ENCODE measurements around the gene RAI14.
"Not testable (repeated sequence)": the region's sequence is repeated elsewhere in the genome, so short reads cannot be mapped to it uniquely, and the experiment has no call there.

RAI14 gene

DNA sequence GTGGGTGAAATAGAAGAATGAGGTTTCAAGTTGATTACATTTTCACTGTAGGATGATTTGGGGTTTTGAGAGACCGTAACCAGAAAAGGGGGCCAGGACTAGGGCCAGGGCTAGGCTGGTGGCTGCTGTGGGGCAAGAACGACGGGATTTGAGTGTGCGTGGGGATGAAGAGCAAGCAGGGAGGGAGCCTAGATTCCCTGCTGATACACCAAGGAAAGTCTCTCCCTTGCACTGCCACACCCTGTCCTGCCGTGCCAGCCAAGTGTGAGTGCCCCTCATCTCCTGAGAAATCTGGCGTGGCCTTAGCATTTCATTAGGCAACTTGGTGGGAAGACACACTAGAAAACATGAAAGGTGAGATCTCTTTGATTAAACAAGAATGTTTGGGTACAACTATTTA lies 42.6 kb downstream of the RAI14 start:
- DNase-seq (ENCODE audit: low read depth in 2 of 2), result no peak

DNA sequence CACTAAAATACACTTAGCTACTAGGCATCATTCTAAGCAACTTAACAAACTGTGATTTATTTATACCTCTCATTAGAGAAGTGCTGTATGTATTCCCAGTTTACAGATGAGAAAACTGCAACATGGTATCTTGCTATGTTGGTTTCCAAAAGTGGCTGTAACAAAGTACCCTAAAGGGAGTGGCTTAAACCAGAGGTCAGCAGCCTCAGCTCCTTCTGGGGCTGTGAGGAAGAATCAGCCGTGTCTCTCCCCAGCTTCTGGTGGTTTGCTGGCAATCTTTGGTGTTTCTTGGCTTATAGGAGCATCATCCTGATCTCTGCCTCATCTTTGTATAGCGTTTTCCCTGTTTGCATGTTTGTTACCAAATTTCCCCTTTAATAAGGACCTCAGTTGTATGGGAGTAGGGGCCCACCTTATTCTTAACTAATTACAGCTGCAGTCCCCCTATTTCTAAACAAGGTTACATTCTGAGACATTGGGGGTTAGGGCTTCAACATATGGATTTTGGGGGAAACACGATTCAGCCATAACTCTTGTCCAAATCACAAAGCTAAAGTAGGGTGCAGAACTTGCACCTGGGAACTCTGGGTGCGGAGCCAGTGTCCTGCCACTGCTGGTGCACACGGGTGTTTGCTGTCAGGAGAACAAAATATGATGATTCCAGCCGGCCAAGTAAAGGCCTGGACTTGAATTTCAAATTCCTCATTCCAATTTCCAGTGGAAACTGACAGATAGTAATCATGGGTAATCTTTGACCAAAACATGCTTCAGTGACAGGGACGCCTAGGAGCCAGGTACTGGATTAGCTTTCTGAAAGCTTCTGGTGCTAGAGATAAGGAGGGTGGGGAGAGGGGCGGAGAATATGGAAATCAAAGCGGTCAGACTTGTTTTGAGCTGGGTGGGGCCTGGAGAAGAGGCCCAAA lies 43.3 kb downstream of the RAI14 start:
- no peak for DNase-seq (ENCODE audit: low read depth in 2 of 2)

DNA sequence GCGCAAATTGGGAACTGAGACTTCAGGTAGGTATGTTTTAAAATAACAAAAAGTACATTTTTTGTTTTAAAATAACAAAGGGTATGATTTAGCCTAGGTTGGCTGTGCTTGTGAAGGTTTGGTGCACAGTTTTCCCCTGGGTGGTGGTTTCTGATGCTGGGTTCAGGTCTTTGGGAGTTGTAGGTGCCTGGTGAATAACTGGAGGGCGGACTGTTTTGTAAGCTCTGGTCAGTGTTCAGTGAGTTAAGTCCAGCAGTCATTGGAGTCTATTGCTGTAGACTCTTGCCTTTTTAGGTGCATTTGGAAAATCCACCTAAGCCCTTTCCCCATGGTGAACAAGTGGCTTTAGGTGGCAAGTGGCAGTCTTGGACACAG lies 43.9 kb downstream of the RAI14 start:
- DNase-seq (ENCODE audit: low read depth in 2 of 2), result no peak

DNA sequence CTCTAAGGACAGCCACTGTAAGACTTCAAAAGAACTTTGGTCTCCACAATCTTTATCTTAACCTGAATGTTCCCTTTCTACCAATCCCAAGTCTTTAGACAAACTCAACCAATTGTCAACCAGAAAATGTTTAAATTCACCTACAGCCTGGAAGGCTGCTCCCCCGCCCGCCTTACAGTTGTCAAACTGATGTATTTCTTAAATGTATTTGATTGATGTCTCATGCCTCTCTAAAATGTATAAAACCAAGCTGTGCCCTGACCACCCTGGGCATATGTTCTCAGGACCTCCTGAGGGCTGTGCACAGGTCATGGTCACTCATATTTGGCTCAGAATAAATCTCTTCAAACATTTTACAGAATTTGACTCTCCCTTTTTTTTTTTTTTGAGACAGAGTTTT lies 45.3 kb downstream of the RAI14 start:
- DNase-seq (ENCODE audit: low read depth in 2 of 2), result not testable (repeated sequence)

DNA sequence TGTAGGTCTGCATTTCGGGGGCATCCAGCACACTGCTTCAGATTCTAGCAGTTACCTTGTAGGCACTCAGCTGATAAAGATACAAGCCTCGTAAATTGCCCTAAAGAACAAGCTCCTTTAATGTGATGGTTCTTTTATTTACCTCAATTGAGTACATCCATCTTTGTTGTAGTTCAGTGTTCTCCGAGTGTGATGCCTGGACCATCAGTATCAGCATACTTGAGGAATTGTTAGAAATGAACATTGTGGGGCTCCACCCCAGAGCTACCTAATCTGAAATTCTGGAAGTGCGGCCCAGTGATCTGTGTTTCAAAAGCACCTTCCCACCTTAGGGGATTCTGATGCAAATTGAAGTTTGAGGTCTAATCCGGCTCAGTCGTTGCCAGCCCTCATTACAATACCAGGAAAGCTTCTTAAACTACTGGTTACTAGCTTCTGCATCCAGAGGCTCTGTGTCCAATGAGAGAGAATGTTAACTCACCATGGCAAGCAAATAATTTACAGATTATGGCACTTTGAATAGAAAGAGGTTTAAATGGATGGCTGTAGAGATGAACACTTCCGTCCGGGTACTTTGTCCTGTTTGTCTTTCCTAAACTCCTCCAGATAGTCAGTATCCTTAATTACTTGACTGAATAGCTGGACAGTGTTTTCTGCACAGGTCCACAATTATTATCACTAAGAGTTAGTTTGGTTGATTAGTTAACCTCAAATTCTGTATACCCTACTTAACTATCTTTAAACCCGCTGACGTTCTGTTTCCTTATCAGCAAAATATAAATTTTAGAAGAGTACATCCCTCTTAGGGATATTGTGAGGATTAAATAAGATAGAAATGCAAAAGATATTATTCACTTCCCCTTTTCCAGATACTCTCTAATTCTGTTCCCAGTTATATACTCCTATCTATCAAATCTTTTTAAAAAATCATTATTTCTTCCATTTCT lies 47.9 kb downstream of the RAI14 start:
- DNase-seq (ENCODE audit: low read depth in 2 of 2), result no peak

DNA sequence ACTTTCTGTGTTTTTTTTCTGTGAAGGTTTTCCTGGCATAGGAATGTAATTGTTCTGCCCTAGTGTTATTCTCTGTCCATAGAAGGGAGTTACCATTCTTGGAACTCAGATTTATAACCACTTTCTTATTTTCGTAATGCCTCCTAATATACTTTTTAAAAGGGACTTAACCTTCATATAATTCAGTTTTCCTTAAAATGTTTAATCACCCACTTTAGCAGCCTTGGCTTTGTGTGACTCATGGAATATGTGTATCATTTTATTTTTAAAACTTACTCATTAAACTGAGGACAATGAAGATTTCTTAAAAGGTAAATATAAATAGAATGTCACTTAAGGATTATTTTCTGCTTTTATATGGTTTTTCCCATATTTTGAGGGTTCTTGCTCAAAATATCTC lies 50.0 kb downstream of the RAI14 start:
- DNase-seq (ENCODE audit: low read depth in 2 of 2), result no peak

DNA sequence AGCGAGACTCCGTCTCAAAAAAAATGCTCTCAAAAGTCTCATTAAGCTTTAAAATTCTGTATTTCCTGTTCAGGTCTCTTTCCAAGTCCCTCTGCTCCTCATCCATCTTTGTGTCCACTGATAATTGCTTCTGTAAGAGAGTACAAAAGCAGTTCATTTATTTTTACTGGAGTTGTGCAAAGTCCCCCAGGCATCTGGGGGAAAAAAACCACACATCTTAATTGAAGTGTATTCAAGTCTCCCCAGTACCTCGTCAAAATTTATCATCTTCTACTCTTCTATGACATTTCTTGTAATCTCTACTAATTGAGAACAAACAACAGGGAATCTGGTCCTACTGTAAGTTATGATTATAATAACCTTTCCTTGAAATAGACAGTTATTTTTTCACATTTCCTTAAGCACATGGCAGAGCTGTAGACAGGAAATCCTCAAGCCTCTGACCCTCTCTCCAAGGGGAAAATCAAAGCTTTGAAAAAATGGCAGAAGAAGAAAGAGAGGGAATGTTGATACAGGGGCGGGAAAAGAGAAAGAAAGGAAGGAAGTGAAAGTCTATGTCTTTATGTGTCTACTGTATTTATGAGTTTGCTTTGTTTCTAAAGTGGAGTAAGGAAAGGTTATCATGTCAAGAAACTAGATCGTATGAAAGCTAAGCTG lies 51.5 kb downstream of the RAI14 start:
- no peak for DNase-seq (ENCODE audit: low read depth in 2 of 2)

DNA sequence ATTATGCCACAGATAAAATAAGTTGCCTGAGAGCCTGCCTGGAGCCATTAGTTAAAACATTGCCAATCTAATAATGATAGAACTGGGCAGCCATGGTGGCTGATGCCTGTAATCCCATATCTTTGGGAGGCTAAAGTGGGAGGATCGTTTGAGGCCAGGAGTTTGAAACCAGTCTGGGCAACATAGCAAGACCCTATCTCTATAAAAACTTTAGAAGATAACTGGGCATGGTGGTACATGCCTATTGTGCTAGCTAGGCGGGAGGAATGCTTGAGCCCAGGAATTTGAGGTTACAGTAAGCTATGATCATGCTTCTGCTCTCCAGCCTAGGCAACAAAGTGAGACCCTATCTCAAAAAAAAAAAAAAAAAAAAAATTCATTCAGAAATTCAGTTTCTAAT lies 52.6 kb downstream of the RAI14 start:
- no peak for DNase-seq (ENCODE audit: low read depth in 2 of 2)

DNA sequence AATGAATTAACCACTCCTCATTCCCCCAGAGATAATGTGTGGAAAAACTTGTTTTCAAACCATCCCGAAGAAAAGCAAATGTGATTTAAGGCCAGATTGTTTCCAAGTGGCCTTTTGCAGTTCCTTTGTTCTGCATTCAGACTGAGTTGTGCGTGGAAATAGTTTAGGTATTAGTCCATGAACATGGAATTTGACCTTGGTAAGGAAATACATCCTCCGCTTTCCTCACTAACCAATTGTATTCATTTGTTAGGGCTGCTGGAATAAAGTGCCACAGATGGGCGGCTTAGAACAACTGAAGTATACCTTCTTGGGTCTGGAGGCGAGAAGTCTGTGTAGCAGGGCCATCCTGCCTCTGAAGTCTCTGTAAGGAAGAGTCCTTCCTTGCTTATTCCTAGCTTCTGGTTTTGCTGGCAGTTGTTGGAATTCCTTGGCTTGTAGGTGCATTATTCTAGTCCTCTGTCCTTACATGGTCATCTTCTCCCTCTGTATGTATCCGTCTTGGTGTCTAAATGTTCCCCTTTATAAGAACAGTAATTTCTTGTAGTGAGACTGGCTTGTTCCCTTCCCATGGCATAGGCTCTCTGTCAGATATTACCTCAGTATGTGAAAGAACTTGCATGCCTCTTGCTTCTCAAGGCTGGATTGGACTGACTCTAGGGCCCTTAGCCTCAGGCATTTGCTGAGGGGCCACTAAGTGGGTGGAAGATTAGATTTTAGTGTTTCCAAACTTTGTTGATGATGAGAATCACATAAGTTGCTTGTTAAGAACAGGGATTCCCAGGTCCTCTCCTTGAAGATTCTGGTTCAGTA lies 53.9 kb downstream of the RAI14 start:
- no peak for DNase-seq (ENCODE audit: low read depth in 2 of 2)

DNA sequence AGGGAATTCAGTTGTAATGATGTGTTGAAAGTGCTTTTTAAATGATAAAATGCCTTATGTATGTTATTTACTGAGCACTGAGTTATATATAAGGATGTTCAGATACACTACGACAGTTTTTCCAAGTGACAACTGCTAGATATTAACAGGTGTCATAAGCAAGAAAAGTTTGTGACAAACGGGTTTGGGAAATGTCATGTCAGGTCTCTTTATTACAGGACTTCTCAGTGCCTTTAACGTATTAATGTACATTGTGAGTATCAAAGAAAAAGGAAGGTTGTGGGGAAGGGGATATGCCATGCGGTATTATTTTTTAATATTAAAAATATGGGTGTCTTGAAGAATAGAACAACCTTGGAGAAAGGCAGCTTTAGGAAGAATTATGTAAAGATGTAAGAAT lies 56.4 kb downstream of the RAI14 start:
- no peak for DNase-seq (ENCODE audit: low read depth in 2 of 2)

DNA sequence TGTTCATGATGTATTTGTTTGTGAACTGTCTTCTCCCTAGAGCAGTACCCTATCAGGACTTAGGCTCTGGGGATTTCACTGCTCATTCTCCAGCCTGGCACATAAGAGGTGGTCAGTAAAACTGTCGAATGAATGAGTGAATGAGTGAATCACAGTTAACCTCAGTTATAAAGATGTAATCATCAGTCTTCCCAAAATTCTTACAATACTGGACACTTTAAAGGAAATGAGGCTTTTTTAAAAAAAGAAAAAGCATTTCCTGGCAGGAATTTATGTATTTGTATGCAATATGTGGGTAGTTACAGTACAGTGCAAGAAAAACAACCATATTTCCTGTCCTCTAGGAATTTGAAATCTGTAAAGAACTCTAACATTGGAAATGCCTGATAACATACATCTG lies 59.6 kb downstream of the RAI14 start:
- no peak for DNase-seq (ENCODE audit: low read depth in 2 of 2)

DNA sequence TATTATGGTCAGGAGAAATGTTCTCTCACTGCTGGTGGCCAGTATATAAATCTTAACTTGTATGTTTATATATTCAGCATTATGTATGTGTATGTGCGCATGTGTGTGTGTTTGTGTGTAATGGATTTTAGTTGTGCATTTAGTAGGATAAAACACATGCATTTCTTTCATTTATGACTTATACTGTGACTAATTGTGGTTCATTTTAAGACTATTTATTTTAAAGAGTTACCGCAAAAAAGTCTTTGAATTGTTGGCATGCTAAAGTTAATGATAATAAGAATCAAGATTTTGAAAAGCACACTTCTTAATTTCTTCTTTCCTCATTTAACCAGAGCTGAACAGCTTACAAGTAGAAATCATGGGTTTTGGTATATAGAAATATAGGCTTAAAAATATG lies 60.9 kb downstream of the RAI14 start:
- no peak for DNase-seq (ENCODE audit: low read depth in 2 of 2)

DNA sequence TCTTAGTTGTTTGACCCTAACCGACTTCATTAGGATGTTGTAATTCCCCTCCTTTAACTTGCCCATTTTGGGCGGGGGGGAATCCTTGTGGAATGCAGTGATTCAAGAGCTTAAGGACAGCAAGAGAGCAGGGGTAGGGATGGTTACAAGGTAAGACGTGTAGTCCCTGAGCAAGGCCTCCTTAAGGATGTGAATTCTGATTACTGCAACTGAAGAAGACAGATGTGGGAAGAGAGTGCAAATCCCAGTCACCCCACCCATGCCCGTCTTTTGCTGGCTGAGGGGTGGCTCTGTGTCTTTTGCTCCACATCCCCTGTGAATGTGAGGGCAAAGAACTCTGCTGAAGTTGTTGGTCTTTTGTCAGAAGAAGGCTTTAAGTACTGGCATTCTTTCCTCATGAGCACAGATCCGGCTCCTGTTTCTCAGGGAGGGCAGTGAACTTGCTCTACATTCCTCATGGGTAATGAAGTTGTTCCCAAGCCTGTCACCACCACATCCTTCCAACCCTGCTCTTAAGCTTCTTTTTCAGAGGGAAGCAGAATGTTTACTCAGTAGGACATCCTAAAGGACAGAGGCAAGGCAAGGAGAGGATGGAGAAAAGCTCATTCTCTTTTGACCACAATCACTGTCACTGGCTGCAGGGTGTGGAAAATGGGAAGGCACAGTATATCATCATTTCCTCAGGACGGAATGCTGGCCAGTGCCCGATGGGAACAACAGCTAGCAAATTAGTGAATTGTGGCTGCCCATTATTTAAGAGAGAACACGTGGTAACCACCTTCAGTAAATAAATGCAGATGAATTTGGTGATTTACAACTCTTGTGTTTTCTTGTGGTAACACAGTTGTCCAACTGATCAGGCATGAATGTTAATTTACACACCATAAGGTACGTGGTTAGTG lies 61.5 kb downstream of the RAI14 start:
- DNase-seq (ENCODE audit: low read depth in 2 of 2), result no peak

DNA sequence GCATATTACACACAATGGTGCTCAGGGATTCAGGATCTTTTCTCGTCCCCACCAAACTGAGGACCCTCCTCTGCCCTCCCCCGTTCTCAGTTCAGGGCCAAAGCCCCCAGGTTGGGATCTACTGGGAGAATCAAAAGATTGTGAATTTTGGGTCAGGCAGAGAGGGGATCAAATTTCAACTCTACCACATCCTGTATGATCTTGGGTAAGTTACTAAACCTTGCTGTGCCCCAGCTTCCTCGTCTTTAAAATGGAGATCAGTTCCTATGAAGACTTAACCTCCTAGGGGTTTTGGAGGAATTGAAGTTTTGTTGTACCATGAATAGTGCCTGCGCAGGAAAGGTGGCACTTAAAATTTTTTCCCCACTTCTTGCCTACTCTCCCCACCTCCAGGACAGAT lies 62.4 kb downstream of the RAI14 start:
- no peak for DNase-seq (ENCODE audit: low read depth in 2 of 2)

DNA sequence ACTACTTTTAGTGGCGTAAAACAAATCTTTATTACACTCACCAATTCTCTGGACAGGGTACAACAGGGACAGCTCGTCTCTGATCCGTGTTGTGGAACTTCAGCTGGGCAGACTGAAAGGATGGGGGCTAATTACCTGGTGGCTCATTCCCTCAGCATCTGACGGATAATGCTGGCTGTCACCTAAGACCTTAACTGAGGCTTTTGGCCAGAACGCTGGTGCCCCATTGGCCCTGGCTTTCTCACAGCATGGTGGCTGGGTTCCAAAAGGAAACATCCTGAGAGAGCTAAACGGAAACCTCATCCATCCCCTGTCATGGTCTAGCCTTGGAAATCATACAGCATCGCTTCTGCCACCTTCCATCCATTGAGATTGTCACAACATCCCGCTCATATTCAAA lies 62.9 kb downstream of the RAI14 start:
- DNase-seq (ENCODE audit: low read depth in 2 of 2), result no peak

DNA sequence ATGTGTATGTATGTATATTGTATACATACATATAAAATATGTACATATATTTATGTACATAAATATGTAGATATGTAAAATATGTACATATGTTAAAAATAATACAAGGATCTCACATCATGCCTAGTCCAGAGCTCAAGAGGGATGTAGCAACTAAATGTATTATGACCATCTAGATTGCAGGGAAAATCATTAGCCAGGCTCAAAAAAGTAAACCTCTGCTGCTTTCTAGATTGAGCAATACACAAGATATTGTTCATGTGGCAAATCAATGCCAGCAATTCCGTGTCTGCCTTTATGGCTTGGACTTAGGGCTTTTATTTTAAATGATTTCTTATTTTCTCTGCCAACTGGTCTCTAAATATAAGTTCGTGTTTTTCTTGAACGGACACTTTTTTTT lies 65.2 kb downstream of the RAI14 start:
- DNase-seq (ENCODE audit: low read depth in 2 of 2), result no peak

DNA sequence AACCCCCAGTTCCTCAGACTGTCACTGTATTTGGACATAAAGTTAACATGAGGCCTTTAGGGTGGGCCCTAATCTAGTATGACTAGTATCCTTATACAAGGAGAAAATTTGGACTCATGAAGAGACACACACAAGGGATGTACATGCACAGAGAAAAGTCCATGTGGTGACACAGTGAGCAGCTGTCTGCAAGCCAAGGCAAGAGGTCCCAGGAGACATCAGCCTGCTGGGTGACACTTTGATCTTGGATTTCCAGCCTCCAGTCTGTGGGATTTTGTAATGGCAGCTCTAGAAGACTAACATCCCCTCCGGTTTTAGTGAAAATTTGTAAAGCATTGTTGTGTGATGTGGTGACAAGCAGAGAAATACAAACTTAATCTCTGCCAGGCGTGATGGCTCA lies 66.1 kb downstream of the RAI14 start:
- no peak for DNase-seq (ENCODE audit: low read depth in 2 of 2)

DNA sequence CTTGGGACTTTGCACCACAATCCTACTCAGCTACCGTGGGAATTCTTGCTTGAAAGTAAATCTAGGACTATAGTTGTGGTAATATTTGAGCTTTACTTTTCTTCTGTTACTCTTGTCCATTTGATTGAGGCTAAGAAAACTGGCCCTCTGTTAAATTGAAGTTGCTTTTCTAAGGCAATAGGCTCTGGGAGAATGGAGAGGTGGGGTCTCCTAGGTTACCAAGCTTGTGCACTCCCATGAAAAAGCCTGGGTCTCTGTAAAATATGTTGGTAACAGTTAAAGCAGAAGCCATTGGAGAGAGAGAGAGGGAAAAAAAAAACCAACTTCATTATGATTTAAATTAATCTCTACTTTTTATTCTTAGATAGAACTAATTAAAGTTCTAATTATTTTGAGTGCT lies 68.6 kb downstream of the RAI14 start:
- no peak for DNase-seq (ENCODE audit: low read depth in 2 of 2)

DNA sequence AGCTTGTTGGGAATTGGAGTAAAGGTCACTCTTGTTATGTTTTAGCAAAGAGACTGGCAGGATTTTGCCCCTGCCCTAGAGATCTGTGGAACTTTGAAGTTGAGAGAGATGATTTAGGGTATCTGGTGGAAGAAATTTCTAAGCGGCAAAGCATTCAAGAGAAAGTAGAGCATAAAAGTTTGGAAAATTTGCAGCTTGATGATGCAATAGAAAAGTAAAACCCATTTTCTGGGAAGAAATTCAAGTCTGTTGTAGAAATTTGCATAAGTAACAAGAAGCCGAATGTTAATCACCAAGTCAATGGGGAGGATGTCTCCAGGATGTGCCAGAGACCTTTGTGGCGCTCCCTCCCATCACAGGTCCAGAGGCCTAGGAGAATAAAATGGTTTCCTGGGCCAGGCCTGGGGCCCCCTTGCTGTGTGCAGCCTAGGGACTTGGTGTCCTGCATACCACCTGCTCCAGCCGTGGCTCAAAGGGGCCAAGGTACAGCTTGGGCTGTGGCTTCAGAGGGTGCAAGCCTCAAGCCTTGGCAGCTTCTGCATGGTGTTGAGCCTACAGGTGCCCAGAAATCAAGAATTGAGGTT lies 71.1 kb downstream of the RAI14 start:
- DNase-seq (ENCODE audit: low read depth in 2 of 2), result not testable (repeated sequence)

DNA sequence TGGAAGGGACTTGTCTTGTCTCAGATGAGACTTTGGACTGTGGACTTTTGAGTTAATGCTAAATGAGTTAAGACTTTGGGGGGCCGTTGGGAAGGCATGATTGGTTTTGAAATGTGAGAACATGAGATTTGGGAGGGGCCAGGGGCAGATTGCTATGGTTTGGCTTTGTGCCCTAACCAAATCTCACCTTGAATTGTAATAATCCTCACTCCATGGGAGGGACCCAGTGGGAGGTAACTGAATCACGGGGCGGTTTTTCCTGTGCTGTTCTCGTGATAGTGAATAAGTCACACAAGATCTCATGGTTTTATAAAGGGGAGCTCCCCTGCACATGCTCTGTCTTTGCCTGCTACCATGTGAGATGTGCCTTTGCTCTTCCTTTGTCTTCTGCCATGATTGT lies 72.1 kb downstream of the RAI14 start:
- no peak for DNase-seq (ENCODE audit: low read depth in 2 of 2)

Measured in stimulated activated CD8-positive, alpha-beta memory T cell treated with anti-CD3 and anti-CD28 coated beads, Interleukin-15, amount 100 ng/mL, for 4 hours (primary cell).